Pancreas (tissue), 10 donors: ENCODE data around the gene CA4. TPM values are rescaled to one million over a fixed set of nuclear protein-coding genes. Genes with fewer than 3 reads are reported as not detected.
"Not testable (repeated sequence)": the region's sequence is repeated elsewhere in the genome, so short reads cannot be mapped to it uniquely, and the experiment has no call there.

Experiments
- ATAC-seq, 4 donors: fragments of 200-7000 bp; cut with Tn5 transposase; one replicate each; pipeline versions ENCODE4 v1.8.0 to v1.9.1; 2020; ENCODE audit warnings: mild to moderate bottlenecking in 4 of 4, moderate library complexity in 4 of 4
- DNase-seq, 6 donors: peaks; one replicate each; pipeline ENCODE4 v3.0.0-alpha.2; 2020
- FAIRE-seq: peaks from 2 replicates; lab custom pipeline; 2012; peaks lifted over from hg19 to GRCh38; lab: Jason Lieb, UNC
- H3K27ac ChIP-seq, 4 donors: fragments of 200-600 bp; sonication (generic); 1 replicate in 3 of 4; 2 replicates in 1 of 4; pipeline versions ENCODE4 v1.5.0 to v1.8.0; 2020
- H3K27me3 ChIP-seq, 4 donors: fragments of 200-600 bp; one replicate each; pipeline ENCODE4 v1.8.0; 2021
- H3K36me3 ChIP-seq, 3 donors: fragments of 200-600 bp; sonication (generic) in 1 of 3; one replicate each; pipeline versions ENCODE4 v1.5.0 to v1.8.0; 2020 to 2021
- H3K4me1 ChIP-seq, 3 donors: fragments of 200-600 bp; one replicate each; pipeline ENCODE4 v1.8.0; 2021
- H3K4me3 ChIP-seq, 4 donors: fragments of 200-600 bp; sonication (generic) in 2 of 4; one replicate each; pipeline versions ENCODE4 v1.5.0 to v1.8.0; 2020 to 2021
- H3K9me3 ChIP-seq, 4 donors: fragments of 200-600 bp; one replicate each; pipeline ENCODE4 v1.8.0; 2021
- WGBS, 2 donors: extraction: QIAGEN DNeasy Blood & Tissue Kit; methylation state at CpG; one replicate each; pipeline ENCODE4 v1.1.7; 2013; 5-methylcytosine and 5-hydroxymethylcytosine counted together
- intact Hi-C, 3 donors: fragments of 100-400 bp; cut with DNase I; formaldehyde crosslinking; loops; one replicate each; pipeline versions ENCODE4 v1.11.1 to v1.14.2; 2022
- polyA plus RNA-seq, 2 donors: library from polyadenylated mRNA; stranded (reverse); fragments of 200-250 nt; gene quantifications; one replicate each; pipeline ENCODE4 v1.2.3, GENCODE V29; 2013
- total RNA-seq, 6 donors: library from RNA; stranded (reverse); fragmentation: NEBNext Ultra II Directional in 4 of 6; extraction: Animal tissue kit (Norgen Biotek cat#: 25700) in 4 of 6; gene quantifications; one replicate each; pipeline versions ENCODE4 v1.2.1 to v1.2.4, GENCODE V29; 2021 to 2023
- TF ChIP-seq, protein P1 (sequence below), 4 donors: fragments of 200-600 bp; sonication (generic) in 3 of 4; IDR thresholded peaks; one replicate each; pipeline versions ENCODE4 v1.5.0 to v1.8.0; 2021; ENCODE audit warnings: antibody characterized with exemption in 4 of 4
- donor health status: healthy with polysubstance abuse.
- donor health status: DM: no; HTN: no; CAD: no; lungs with moderate emphysema.
- donor health status: DM: no; HTN: no; CAD: no.
- donor health status: control.
- donor health status: control.
- donor health status: Bipolar disorder and iron deficiency.
- donor health status: DM: yes; HTN: yes; CAD: no.
- donor health status: DM: no; HTN: no; CAD: no.
- donor health status: DM: no; HTN: no; CAD: no.
- donor health status: DM: yes; HTN: yes; CAD: no.

The CA4 gene
- total and polyA plus RNA-seq, 8 donors = 7.5 to 75.7 (median 20.0) TPM

DNA sequence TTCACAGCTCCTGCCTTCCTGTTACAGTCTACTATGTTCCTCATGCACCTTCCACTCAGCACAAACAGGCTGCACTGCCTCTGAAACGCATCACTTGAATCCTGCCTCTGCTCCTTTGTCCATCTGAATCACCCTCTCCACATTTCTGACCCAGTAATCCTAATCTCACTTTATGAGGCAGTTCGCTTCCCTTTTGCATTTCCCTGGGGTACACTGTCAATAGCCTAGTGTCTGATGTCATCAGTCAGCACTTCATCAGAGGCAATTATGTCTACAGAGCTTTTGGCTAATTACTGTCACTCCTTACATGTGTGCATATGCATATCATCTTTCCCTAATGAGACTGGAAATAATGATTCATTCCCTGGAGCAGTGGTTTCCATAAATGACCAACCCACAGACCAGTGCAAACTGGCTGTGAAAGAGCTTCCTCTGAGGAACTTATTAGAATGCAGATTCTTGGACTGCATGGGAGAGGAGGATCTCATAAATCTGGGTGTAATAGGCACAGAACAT lies 23.6 kb downstream of the CA4 start:
- Histone ChIP-seq H3K4me3 (no peak overlapping the region), H3K4me1 (no peaks in the 10 kb centered on the region), H3K36me3 (no peaks in the 10 kb centered on the region), H3K9me3 (no peaks in the 10 kb centered on the region), H3K27ac (no peak overlapping the region), H3K27me3 (no peaks in the 10 kb centered on the region)
- intact Hi-C loops = no loop called here
- TF ChIP-seq, protein P1, sequence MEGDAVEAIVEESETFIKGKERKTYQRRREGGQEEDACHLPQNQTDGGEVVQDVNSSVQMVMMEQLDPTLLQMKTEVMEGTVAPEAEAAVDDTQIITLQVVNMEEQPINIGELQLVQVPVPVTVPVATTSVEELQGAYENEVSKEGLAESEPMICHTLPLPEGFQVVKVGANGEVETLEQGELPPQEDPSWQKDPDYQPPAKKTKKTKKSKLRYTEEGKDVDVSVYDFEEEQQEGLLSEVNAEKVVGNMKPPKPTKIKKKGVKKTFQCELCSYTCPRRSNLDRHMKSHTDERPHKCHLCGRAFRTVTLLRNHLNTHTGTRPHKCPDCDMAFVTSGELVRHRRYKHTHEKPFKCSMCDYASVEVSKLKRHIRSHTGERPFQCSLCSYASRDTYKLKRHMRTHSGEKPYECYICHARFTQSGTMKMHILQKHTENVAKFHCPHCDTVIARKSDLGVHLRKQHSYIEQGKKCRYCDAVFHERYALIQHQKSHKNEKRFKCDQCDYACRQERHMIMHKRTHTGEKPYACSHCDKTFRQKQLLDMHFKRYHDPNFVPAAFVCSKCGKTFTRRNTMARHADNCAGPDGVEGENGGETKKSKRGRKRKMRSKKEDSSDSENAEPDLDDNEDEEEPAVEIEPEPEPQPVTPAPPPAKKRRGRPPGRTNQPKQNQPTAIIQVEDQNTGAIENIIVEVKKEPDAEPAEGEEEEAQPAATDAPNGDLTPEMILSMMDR (IDR thresholded peaks at IDR 0.05) = no peak
- FAIRE-seq (no peak), ATAC-seq (peak in 1 of 4 donors; percentile 19), DNase-seq (no peak)
- 79 to 80% methylated on average over 2 of the region's 2 CpGs for WGBS, 2 donors

DNA sequence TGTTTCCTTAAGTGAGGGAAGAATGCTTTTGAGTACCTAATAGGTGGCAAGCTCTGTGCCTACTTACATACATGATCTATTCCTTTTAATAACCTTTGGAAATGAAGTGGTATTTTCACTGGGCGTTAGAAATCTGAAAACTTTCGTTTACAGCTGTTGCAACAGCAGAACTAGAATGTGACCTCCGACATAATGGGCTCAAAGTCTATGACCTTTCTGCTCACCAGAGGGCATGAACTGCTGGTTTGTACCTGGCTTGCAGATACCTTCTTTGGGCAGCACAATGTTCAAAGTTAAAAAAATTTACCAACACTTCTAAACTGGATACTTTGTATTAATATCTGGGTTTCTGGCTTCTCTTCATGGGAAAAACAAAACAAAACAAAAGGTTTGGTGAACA lies 24.3 kb downstream of the CA4 start:
- Histone ChIP-seq H3K4me1 (no peaks in the 10 kb centered on the region), H3K9me3 (no peaks in the 10 kb centered on the region), H3K27me3 (no peaks in the 10 kb centered on the region), H3K4me3 (no peak overlapping the region), H3K27ac (no peak overlapping the region), H3K36me3 (no peaks in the 10 kb centered on the region)
- FAIRE-seq (no peak), ATAC-seq (no peak), DNase-seq (no peak)
- TF ChIP-seq, protein P1 (IDR thresholded peaks at IDR 0.05) = no peak
- 54 to 67% methylated on average over 3 of the region's 3 CpGs for WGBS, 2 donors
- intact Hi-C loops = no loop called here

DNA sequence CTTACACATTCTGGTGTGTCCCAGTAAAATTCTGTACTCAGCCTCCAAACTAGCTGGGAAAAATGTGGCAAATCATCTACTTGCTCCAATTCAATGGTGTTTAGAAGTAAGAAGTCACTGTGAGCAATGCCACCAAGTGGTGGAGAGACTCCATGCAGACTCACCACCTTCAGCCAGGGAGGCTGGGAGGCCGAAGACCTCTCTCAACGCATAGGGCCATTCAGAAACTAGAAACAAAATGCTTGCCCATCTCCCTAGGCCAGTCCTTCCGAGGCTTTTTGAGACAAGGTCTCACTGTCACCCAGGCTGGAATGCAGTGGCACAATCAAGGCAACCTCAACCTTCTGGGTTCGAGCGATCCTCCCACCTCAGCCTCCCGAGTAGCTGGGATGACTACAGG lies 25.0 kb downstream of the CA4 start:
- peak; percentile 28 to 77 (median 64) for ATAC-seq
- H3K36me3 ChIP-seq, H3K27ac ChIP-seq, H3K4me3 ChIP-seq, intact Hi-C loops, H3K27me3 ChIP-seq, H3K4me1 ChIP-seq, FAIRE-seq, DNase-seq, H3K9me3 ChIP-seq: not testable (repeated sequence)
- TF ChIP-seq, protein P1 (IDR thresholded peaks at IDR 0.05) = peak in 1 of 4 donors; percentile 15
- 92 to 93% methylated on average over 6 of the region's 6 CpGs for WGBS, 2 donors

DNA sequence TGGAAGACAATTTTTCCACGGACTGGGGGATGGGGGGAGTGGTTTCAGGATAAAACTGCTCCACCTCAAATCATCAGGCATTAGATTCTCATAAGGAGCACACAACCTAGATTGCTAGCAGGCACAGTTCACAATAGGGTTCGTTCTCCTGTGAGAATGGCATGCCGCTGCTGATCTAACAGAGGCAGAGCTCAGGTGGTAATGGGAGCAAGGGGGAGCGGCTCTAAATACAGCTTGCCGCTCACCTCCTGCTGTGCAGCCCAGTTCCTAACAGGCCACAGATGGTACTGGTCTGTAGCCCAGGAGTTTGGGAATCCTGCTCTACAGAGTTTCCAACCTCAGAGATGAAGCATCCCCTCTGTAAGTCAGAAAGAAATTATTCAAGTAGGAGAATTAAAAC lies 27.0 kb downstream of the CA4 start:
- H3K27me3 ChIP-seq, H3K4me1 ChIP-seq, DNase-seq, FAIRE-seq, H3K36me3 ChIP-seq, intact Hi-C loops, ATAC-seq, H3K9me3 ChIP-seq, H3K27ac ChIP-seq, H3K4me3 ChIP-seq: not testable (repeated sequence)
- 91 to 94% methylated on average over 5 of the region's 5 CpGs for WGBS, 2 donors

DNA sequence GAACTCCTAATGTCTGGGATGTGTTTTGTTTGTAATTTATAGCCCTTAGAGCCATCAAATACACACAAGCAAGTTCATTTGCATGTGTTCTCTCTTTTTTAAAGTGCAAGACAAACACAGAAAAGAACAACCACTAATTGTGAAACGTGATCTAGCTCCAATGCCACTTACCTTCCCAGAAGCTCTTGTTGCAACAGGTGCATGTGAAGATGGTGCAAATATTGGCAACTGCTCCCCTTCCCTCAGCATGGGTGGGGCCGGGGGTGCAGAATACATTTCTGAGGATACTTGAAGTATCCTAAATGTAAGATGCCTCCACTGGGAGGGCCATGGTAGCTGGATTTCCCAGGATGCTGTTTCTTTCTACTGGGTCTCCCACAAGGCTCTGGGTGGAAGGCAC lies 28.4 kb downstream of the CA4 start:
- H3K36me3 ChIP-seq = not testable (repeated sequence)

DNA sequence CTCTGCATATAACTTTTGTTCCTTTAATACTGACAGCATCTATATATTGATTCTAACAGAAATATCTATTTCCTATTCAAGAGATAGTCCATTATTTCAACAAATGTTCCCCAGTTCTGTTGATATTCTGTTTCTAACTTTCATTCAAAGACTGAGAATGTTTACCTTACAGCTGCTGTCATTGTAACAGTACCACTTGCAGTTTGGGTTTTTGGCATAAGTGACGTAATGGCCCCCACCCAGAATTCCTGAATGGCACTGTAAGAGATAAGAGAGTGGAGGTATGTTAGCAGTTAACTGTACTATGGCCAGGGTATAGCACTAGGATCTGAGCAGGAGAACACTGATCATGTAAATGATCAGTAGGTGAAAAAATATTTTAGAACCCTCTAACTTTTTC lies 30.6 kb downstream of the CA4 start:
- intact Hi-C loops, FAIRE-seq, DNase-seq, H3K27ac ChIP-seq, H3K4me1 ChIP-seq, H3K9me3 ChIP-seq, H3K27me3 ChIP-seq, ATAC-seq, H3K4me3 ChIP-seq: not testable (repeated sequence)
- H3K36me3 ChIP-seq = peaks cover 0 to 21% (median 0%) of the 10 kb centered on the region in 3 donors
- 59 to 68% methylated on average over 1 of the region's 1 CpG for WGBS, 2 donors

More for the DNA sequence above, 28.4 kb downstream of the CA4 start:
- FAIRE-seq, H3K9me3 ChIP-seq, H3K4me3 ChIP-seq, DNase-seq, H3K27ac ChIP-seq, intact Hi-C loops, H3K27me3 ChIP-seq, ATAC-seq, H3K4me1 ChIP-seq: not testable (repeated sequence)
- 77 to 80% methylated on average over 2 of the region's 2 CpGs for WGBS, 2 donors

DNA sequence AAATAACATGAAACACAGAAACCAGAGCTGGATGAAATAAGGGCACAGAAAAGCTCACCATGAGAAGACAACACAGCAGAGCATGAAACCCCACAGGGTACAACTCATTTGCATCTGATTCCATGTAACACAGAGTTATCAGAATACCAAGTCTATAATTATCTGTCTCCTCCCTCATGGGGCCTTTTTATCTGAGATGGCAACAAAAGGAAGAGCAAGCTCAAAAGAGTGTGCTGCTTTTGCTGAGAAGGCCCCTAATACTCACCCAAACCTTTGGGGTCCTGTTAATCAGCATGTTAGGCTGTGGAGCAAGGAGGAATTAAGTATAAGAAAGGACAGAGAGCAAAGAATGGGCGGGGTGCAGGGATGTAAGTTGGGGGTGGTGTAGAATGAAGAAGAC lies 36.6 kb downstream of the CA4 start:
- H3K27me3 ChIP-seq, H3K4me3 ChIP-seq, intact Hi-C loops, ATAC-seq, DNase-seq, H3K4me1 ChIP-seq, FAIRE-seq, H3K9me3 ChIP-seq, H3K27ac ChIP-seq: not testable (repeated sequence)
- peaks cover 0 to 30% (median 5%) of the 10 kb centered on the region in 3 donors for H3K36me3 ChIP-seq
- WGBS, 2 donors = 71 to 100% methylated on average over 1 of the region's 1 CpG

DNA sequence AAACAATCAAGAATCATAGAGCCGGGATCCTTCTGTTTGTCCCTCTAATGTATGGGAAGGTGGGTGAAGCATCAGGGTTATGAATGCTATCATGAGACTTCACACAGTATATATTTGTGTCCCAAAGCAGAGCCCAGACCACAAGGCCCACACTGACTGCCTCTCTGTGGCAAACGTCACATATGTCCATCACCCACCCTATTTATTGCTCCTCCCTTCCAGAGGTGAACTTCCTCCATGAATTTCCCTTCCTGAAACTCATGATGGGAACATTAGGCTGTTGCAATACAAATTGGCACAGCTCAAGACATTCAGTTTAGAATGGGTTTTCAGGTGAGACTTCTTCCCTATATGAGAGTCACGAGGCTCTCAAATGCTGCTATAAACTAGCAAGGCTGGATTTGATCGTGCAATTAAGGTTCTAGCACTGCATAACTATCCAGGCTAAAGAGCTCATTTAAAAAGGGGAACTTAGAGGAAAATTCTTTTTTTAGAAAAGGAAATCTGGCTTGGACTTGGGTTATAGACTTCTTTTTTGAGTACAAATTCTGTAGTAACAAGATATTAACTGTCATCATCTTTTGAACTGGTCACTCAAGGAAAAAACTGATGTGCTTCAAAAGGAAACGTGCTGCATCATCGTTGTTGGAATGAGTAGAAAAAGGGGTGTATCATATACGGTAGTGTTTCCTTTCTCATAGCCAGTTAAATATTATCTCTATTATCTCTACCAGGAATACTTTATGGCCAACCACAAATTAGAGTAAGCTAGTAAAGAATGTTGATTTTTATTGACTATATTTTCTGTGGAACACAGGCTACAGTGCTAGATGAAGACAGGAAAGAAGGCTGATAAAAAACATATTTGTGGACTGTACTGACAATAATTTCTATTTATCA lies 37.3 kb downstream of the CA4 start:
- ATAC-seq, DNase-seq, H3K4me1 ChIP-seq, intact Hi-C loops, H3K4me3 ChIP-seq, FAIRE-seq, H3K9me3 ChIP-seq, H3K27me3 ChIP-seq: not testable (repeated sequence)
- Histone ChIP-seq H3K27ac (peak overlapping the region in 2 of 4 donors; percentile 13 to 33), H3K36me3 (peaks cover 0 to 32% (median 5%) of the 10 kb centered on the region in 3 donors)
- 65% methylated on average over 7 of the region's 7 CpGs for WGBS, 2 donors
